GM21786 (cell line): ENCODE data around the gene EIF5B.
"Not testable (repeated sequence)": the region's sequence is repeated elsewhere in the genome, so short reads cannot be mapped to it uniquely, and the experiment has no call there.

Source experiments
- ATAC-seq: cut with Tn5 transposase; IDR thresholded peaks from one replicate; pipeline ENCODE4 v1.9.1; 2021; ENCODE audit not compliant: unreplicated experiment

The EIF5B gene

DNA sequence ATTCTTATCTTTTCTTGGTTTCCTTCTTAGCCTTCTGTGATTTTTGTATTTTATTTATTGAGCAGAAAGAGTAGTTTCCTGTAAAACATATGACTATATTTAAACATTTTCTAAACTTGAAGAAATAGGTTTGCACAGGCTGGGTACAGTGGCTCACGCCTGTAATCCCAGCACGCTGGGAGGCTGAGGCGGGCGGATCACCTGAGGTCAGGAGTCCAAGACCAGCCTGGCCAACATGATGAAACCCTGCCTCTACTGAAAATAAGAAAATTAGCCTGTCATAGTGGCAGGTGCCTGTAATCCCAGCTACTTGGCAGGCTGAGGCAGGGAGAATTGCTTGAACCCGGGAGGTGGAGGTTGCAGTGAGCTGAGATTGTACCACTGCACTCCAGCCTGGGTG is 31.7 kb downstream of the EIF5B start:
- not testable (repeated sequence) for ATAC-seq

DNA sequence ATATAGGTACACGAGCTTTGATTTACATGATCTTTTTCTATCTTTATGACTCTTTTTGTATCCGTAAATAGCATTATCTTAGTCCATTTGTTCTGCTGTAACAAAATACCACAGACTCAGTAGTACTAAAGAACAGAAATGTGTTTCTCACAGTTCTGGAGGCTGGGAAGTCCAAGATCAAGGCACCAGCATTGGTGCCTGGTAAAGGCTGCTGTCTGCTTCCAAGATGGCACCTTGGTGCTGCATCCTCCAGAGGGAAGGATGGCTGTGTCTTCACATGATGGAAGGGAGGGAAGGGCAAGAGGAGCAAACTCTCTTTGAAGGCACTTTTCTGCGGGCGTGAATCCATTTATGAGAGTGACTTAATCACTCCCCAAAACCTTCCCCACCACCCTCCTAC is 36.0 kb downstream of the EIF5B start:
- ATAC-seq, result no peak

DNA sequence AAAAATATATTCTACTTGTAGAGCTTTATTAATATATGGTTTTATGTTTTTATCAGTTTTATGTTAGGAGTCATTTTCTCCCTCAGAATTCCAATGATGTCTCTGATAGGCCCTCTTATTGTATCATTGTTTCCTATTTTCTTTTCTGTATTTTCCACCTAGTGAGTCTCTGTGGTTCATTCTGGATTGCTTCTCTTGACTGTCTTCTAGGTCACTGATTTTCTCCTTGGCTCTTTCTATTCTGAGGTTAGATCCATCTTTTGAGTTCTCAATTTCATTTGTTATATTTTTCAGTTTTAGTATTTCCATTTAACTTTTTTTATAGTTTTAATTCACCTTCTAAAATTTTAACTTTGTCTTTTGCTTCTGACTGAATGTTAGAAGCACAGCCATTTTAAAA is 37.6 kb downstream of the EIF5B start:
- no peak for ATAC-seq

DNA sequence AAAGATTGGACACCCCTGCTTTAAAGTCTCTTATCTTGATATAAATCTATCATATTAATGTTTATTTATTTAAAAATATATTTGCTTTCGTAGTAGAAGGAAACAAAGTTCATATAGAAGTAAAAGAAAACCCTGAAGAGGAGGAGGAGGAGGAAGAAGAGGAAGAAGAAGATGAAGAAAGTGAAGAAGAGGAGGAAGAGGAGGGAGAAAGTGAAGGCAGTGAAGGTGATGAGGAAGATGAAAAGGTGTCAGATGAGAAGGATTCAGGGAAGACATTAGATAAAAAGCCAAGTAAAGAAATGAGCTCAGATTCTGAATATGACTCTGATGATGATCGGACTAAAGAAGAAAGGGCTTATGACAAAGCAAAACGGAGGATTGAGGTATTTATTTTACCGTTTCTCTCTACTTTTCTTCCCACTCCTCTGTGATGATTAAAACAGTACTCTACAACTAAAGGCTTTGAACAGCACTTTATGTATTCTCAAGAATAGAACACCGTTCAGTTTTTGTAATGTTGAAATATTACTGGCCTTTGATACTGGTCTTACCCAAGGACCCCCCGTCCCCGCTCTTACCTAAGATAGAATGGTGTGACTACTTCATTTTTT is 39.2 kb downstream of the EIF5B start:
- ATAC-seq, result no peak

DNA sequence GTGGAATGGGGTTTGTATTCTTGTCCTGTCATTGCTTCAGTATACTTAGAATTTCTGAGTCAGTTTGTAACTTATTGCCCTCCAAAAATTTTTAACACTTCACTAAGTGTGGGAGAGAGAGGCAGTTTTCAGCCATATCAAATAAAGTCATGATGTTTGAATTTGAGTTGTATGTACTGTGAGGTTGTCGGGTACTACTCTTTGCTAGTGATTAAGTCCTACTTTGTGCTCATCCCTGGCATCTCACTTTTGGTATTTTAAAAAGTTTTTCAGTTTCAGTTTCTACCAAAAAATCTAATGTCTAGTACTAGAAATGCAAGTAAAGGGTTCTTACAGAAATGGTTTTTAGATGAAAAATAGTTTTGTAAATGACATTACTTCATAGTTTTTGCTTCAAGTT is 40.7 kb downstream of the EIF5B start:
- peak; percentile 47 for ATAC-seq

DNA sequence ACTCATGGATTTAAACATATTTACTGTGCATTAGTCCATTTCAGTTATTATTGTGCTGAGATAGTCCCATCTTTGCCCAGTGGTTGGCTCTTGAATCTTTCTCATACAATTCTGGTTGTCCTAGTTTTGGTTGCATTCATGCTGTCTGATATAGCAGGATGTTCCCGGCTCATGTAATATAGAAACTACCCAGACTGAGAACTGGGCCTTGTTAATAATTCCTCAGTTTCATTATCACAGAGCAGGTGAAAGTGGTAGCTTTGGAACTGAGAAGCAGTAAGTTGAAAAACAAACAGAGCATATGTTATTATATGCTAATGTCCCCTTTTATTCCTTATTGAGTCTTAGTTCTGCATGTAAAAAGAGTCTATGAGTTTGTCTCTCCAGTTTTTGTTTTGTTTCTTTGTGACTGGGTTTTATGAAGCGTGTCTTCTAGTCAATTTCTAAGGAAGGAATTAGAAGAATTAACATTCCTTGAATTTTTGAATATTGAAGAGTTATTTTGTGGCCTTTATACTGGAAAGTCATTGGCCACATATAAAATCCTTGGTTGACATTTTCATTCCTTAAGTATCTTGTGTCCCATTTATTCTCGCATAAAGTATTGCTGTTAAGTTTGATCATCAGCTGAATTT is 43.3 kb downstream of the EIF5B start:
- peak; percentile 79 for ATAC-seq

DNA sequence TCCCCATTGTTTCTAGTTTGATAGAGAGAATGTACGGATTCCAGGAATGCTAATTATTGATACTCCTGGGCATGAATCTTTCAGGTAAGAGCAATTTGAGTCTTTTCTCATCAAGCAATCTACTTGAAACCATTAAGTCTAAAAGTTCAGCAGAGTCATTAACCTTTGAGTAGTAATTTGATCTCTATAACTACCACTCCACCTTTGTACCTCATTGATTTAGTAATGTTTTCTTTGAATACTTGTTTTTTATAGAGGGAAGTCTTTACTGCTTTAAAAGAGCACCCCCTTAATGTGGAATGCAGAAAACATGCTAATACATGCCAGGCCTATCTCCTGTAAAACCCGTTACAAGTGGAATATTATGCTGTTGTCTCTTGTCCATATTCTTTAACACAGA is 45.0 kb downstream of the EIF5B start:
- no peak for ATAC-seq

DNA sequence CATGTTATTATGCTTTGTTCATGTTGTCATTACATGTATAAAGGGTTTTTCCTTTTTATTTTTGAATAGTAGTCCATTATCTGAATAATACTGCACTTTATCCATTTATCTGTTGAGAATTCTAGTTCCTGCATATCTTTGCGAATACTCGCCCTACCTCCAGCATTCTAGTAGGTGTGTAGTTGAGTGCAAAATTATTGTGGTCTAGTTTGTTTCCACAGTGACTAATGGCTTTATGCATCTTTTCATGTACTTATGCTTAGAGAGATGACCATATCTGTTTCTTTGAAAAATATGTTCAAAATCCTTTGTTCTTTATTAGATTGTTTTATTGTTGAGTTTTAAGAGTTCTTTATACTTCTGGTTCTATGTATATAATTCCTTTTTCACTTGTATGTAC is 48.8 kb downstream of the EIF5B start:
- no peak for ATAC-seq

DNA sequence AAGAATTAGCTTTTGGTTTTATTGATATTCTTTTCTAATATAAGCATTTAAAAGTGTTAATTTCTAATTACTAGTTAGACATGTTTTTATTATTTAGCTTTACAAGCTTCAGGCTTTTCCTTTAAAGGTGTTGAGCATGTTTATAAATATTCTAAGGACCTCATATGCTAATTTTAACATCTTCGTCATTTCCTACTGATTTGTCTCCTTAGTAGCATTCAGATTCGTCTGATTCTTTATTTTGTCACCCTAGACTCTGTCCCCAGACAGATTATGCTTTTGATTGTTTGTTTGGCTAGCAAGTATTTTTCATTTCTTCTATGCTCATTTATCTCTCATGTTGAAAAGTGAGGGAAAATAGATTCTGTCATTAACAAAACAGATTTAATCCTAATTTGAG is 51.7 kb downstream of the EIF5B start:
- ATAC-seq, result no peak

DNA sequence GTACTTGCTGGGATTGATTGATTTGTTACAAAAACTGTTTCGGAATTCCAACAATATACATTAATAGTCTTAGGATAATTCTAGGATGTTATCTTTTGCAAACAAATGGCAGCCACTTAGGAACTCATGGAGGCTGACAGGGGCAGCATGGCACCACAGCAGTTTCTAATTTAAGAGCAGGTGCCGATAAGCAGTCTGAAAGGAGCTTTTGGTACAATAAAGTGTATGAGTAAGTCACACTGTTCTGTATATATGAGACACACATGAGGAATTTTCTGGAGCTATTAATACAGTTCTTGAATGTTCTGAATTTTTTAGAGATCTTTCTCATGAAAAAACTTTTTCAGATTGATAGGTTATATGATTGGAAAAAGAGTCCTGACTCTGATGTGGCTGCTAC is 52.2 kb downstream of the EIF5B start:
- no peak for ATAC-seq

DNA sequence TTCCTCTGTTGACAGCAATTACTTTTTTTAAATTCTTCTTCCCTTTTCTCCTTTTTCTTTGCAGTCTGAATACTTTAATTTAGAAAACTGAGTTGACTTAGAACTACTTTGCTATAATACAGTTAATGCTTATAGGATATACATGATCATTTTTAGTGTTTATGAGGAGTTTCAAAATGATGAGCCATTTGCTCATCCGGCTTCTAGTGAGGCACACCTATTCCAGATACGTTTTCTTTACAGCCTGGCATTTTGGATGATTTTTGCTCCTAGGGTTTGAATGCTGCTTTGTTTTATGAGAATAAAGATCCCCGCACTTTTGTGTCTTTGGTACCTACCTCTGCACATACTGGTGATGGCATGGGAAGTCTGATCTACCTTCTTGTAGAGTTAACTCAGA is 52.8 kb downstream of the EIF5B start:
- ATAC-seq, result no peak

DNA sequence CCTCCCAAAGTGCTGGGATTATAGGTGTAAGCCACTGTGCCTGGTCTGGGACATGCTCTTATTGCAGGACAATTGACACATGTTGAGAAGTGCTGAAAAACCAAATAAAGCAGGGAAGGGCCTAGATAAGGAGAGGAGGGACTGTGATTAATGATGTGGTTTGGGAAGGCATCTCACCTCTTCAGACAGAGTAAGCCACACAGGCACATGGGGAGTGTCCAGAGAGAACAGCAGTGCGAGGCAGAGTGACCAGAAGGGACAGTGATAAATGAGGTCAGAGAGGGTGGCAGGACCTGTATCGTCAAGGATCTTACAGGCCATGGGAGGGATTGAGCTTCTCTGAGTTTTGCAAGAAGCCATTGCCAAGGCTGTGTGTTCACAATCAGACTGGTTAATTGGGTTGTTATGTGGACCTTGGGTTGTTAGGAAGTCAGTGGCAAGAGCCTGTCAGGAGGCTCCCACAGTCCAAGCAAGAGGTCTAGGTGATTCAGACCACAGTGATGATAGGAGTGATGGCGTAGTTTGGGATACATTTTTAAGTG is 58.5 kb downstream of the EIF5B start:
- no peak for ATAC-seq

DNA sequence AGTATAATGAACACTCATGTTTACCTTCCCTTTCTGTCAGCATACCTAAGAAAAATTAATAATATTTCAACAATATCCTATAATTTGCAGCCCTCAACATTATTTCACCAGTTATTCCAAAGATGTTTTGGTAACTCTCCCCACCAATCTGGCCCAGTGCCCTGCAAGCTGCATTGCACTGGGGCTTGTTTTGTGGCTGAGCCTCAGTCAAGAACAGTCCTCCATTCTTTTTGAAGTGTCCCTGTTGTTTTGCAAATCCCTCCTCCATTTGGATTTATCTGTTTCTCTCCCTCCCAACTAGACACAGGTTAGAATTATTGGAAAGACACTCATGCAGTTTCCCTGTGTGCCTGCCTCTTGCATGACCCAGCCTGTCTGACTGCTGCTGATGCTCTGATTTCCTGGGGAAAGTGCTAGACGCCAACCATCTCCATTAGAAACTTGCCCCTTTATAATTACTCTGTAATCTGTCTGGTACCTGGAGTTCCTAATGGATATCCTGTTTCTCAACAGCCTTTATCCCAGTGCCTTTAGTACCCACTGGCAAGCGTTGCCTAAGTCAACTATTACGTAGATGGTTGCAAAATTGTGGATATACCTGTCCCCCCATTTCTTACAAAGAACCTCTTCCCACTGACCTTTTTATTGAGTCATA is 60.2 kb downstream of the EIF5B start:
- no peak for ATAC-seq

DNA sequence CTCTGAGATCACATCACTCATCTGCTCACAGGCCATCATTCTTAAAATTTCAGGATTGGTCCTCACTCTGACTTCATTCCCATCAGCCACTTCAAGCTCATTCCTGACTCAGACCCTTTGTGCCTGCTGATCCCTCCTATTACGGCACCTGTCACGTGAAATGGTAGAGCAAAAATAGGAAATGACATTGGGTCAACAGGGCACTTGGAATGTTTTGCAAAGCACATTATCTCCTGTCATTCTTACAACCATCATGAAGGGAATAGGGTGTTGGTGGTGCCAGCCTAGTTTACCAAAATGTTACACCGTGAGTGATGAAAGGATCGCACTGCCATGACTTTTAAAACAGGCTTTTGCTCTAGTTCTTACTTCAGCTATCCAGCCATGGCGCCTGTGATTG is 61.1 kb downstream of the EIF5B start:
- no peak for ATAC-seq

DNA sequence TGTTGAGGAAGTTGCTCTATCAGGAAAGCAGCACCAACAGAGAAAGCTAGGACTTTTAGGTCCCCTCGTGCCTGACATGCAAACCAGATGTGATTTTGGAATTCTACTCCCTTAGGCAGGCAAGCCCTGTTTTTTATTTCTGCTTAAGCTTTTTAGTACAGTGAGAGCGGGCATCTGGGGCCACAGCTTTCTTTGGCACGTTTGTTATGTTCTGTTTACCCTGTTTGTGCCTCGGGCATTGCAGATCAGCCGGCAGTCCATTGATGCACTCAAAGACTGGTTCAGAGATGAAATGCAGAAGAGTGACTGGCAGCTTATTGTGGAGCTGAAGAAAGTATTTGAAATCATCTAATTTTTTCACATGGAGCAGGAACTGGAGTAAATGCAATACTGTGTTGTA is 61.9 kb downstream of the EIF5B start:
- no peak for ATAC-seq

DNA sequence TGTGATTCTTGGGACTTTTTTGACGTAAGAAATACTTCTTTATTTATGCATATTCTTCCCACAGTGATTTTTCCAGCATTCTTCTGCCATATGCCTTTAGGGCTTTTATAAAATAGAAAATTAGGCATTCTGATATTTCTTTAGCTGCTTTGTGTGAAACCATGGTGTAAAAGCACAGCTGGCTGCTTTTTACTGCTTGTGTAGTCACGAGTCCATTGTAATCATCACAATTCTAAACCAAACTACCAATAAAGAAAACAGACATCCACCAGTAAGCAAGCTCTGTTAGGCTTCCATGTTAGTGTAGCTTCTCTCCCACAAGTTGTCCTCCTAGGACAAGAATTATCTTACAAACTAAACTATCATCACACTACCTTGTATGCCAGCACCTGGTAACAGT is 62.6 kb downstream of the EIF5B start:
- no peak for ATAC-seq

DNA sequence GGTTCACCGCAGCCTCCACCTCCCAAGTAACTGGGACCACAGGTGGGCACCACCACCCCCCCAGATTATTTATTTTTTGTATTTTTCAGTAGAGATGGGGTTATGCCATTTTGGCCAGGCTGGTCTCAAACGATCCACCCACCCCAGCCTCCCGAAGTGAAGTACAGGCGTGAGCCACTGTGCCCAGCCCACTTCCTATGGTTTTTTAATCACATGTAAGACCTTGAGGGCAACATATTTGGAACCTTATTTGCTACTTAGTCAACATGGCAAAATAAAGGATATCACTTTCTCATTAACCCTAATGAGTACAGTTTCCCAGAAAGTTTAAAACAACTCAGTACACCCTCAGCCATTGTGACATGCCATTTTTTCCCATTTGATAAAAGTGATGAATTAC is 64.7 kb downstream of the EIF5B start:
- no peak for ATAC-seq

DNA sequence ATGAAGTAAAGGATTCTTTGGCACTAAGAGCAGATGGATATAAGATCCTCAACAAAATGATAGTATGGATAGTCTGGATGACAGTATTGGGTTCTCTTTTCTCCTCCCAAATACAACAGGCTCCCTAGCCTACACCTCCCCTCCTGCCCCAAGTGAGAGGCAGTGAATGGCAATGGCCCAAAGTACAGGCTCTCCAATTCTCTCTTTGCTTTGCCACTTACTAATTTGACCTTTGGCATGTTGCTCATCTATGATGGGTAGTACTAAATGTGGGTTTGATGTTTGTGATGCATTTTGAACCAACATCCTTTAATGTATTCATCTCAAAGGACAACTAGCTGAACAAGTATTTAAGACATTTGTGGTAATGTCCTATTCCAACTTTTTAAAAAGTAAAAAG is 65.9 kb downstream of the EIF5B start:
- ATAC-seq, result no peak

DNA sequence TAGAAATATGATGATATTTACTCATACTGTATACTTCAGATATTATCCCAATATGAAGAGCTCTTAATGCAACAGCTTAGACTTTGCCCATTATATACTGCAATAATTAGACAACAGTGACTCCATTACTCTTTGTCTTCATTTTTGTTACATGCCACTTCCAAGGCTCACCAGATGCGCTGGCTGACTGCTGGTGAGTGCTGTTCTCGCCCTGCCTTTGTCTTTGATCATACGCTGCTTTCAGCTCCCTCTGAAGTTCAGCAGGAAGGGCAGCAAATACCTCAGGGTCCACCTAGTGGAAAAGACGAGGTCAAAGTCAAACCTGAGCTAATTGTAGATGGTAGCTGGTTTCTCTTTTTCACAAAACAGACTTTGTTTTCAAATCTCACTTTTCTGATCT is 66.3 kb downstream of the EIF5B start:
- no peak for ATAC-seq

DNA sequence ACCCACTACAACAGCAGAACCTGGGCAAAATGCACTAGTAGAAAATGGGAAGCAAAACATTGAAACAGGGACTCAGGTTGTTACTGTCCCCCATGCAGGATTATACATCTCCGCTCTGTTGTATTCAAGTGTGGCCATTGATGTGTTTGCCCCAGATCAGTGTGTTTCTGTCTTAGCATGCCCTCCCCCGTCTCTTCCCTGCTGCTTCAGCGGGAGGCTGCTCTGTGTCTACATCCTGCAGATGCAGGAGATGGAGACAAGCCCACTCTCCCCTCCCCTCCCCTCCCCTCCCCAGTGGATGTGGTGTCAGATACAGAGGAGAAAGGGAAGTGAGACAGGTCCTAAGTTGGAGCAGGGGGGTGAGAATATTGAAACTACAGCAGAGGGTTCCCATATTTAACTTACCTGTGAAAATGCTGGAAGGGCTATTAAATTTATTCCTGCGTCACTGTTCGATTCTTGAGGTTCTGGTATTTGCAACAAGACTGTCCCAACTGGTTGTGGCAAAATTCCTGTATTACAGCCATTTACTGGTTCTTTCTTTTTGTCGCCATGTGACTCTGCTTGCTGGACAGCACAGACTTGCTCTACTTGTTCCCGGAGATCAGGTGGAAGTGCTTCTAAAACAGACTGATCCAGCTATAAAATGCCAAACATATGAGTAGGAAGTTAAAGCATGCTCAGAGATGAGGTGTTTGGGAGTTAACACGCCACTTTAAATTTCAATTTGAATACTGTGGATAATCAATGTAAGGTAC is 67.0 kb downstream of the EIF5B start:
- no peak for ATAC-seq

DNA sequence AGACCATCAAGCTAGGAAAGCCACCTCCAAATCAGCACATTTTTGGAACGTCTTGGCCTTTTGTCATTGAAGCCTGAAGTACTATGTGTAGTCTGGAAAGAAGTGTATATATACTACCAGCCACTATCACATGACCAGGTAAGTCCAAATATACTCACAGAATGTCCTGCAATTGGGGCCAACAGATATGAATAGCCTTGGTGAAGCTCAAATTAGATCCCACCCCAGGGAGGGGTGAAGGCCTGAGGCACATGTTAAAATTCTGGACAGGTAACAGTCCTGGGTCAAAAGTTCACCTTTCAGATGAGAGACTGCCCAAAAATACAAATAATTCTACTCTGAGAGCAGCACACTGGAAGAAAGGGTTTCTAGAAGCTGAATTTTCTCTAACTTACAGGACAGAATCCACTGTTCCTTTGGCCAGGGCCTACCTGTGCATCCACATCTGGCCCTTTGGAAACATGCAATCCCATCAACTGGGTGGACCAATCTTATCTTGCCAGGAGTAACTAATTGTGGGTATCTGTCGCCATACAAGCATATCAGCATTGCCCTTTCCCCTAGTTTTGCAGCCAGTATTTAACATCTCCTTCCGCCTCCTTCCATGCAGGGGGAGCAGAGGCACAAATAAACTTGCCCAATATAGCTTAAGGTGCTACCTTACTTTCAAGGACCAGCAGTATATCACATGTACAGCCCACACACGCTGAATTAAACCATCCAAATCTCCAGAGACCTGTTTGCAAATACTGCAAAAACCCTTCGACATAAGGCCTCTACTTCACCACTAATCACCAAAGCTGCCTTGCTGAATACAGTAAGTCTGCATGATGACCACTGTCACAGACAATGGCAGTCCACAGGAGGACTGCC is 67.8 kb downstream of the EIF5B start:
- ATAC-seq, result no peak
